Measurements from ENCODE around the gene RNF181. TPM values are rescaled to one million over a fixed set of nuclear protein-coding genes. Genes with fewer than 3 reads are reported as not detected.

The RNF181 gene
- total and polyA plus RNA-seq, 2 of the 8 experiments (the other 6 are each of a cell fraction or from before 2014, with no cell fraction given) = 97.2 to 514 TPM

DNA sequence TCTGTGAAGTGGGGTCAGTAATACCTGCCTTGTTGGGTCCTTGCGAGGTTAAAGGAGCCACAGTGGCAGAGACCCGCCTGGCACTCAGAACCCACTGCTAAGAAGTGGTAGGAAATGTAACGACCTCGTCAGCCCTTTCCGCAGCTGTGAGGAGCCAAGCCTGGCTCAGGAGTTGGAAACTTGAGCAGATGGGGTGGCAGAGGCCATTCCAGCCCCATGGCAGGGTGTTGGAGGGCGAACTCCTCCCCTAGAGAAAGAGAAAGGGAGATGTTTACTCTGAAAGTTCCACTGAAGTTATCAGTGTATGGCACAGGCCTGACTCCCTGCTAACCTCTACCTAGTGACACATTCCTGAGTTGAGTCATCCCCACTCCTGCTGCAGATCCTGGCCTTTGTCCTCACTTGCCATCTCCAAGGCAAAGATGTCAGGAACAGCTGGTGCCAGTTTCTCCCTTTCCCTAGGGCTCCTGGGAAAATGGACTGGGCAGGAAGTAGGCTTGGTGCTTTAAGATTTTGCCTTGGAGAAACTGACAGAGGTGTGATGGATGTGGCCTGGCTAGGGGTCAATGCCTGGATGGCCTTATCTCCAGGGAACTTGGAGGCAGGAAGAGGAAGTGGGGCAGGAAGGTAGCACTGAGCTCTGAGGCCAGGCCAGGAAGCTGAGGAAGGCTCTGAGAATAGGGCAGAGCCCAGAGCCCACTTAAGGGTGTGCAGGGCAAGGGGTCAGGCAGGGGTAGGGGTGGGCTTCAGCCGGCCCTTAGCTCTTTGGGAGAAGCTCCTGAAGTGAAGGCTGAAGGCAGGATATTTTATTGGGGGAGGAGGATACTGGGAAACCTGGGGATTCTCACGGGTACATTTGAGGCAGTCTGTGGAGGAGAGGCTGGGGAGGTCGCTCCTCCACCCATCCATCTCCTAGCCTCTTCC is 10.4 kb upstream of the RNF181 start:
- Histone ChIP-seq H3K4me3 (ENCODE audit: extremely low read depth in 1 of 4, insufficient read depth in 2 of 4, low read depth in 3 of 4, low read length in 4 of 4) (peak overlapping the region; percentile 23 to 64 (median 52)), H4K20me1 (replicated peaks in 1 of 2; ENCODE audit: control insufficient read depth in 1 of 2, insufficient read depth in 2 of 2, low read length in 2 of 2) (no peaks in the 10 kb centered on the region), H3K4me2 (ENCODE audit: insufficient read depth in 1 of 2, low read depth in 2 of 2, low read length in 2 of 2) (peak overlapping the region; percentile 67 to 89), H3K27me3 (replicated peaks in 1 of 4; ENCODE audit: control insufficient read depth in 3 of 4, extremely low read depth in 1 of 4, insufficient read depth in 3 of 4, low read length in 3 of 4) (peaks cover 8 to 34% (median 21%) of the 10 kb centered on the region in 4 experiments; a peak in 6 of 7 replicates), H3K4ac (replicated peaks; ENCODE audit: insufficient read length, low read depth, low read length) (no peak overlapping the region), H3K27ac (ENCODE audit: low read depth, low read length) (no peak overlapping the region), H2BK5ac (ENCODE audit: low read depth, low read length) (peak overlapping the region; percentile 19; the same call in 1 of the 2 replicates), H4K8ac (ENCODE audit: extremely low read depth, insufficient read depth, low read length) (no peak overlapping the region), H3K23ac (ENCODE audit: insufficient read length) (no peak overlapping the region), H2AK5ac (ENCODE audit: low read depth, low read length) (no peak overlapping the region), H3K79me2 (ENCODE audit: control insufficient read depth in 1 of 2, insufficient read depth in 2 of 2, low read length in 2 of 2) (no peaks in the 10 kb centered on the region), H3K79me1 (ENCODE audit: low read depth, low read length) (no peaks in the 10 kb centered on the region; the same call in 1 of the 2 replicates), H3K36me3 (ENCODE audit: control insufficient read depth in 2 of 4, insufficient read depth in 4 of 4, low read length in 3 of 4) (no peaks in the 10 kb centered on the region), H3K18ac (ENCODE audit: extremely low read depth, low read length) (no peak overlapping the region), H3K9me3 (ENCODE audit: insufficient read depth in 2 of 2, low read depth in 1 of 2, low read length in 1 of 2) (no peaks in the 10 kb centered on the region), H3K9ac (replicated peaks in 1 of 4; ENCODE audit: extremely low read depth in 1 of 4, low read depth in 3 of 4, low read length in 3 of 4) (0 out of 7 replicates have a peak overlapping the region, but pooled peaks of 1 of the 4 experiments have one; percentile 19), H3K14ac (ENCODE audit: insufficient read length) (no peak overlapping the region), H4K91ac (replicated peaks; ENCODE audit: insufficient read length, low read length) (no peak overlapping the region), H3K4me1 (replicated peaks in 1 of 4; ENCODE audit: control insufficient read depth in 3 of 4, insufficient read depth in 4 of 4, low read length in 3 of 4) (peaks cover 0 to 11% (median 3%) of the 10 kb centered on the region in 4 experiments; a peak in 4 of 7 replicates), H2BK120ac (replicated peaks; ENCODE audit: low read depth, low read length) (no peak overlapping the region), H3K56ac (replicated peaks; ENCODE audit: insufficient read length, low read depth, low read length) (no peak overlapping the region), H2BK12ac (ENCODE audit: low read depth, low read length) (no peak overlapping the region; the same call in 1 of the 2 replicates), H2BK15ac (ENCODE audit: low read length) (peak overlapping the region; percentile 65; the same call in 1 of the 2 replicates), H4K5ac (ENCODE audit: insufficient read length, low read depth, low read length) (no peak overlapping the region), H2AFZ (ENCODE audit: low read length) (peak overlapping the region; percentile 66), H3K23me2 (ENCODE audit: low read depth, low read length) (peaks cover 5% of the 10 kb centered on the region; the same call in 1 of the 2 replicates), H2BK20ac (ENCODE audit: low read length) (no peak overlapping the region)
- 60% methylated on average over 9 of the region's 9 CpGs; no CpG with 5 or more reads in 1 of the 2 experiments for WGBS, 2 experiments (ENCODE audit: extremely low coverage in 1 of 2, insufficient coverage in 1 of 2, insufficient read length in 1 of 2, insufficient replicate concordance in 2 of 2, low coverage in 1 of 2, low lambda C conversion rate in 2 of 2, missing lambda C conversion rate in 1 of 2)
- FAIRE-seq = no peak
- ChIA-PET CTCF (ENCODE audit: partially characterized antibody) (interaction anchor here (0.6 to 1.5 kb wide), 4 partner anchors 9 to 414 kb away, joined by 3 to 5 read pairs (median 4); no protein-coding TSS in a partner anchor), POLR2A (ENCODE audit: partially characterized antibody) (interaction anchor here (1.0 to 2.0 kb wide), 6 partner anchors 9 to 27 kb away, joined by 3 to 15 read pairs (median 4); partner anchors contain the start of genes C2orf68, GGCX, RNF181 and TMEM150A)
- DNase-seq (ENCODE audit: low read depth in 1 of 2, low spot score in 2 of 2) = no peak
- TF ChIP-seq SIX5 (IDR thresholded peaks at IDR 0.05; ENCODE audit: low read depth, low read length) = no peak
- TF ChIP-seq HDAC6 (IDR thresholded peaks at IDR 0.05; ENCODE audit: low read depth, low read length) = no peak

Data from H1 (cell line).